GM18861 (cell line): ENCODE results near the gene ARMC12.

Experiments used
- ATAC-seq: cut with Tn5 transposase; IDR thresholded peaks from one replicate; pipeline ENCODE4 v1.9.1; 2021; ENCODE audit not compliant: unreplicated experiment

Gene ARMC12

GRCh38 chr6:35774116-35774794, 37.4 kb downstream of the ARMC12 start:
- ATAC-seq: no peak

GRCh38 chr6:35775031-35775430, 38.2 kb downstream of the ARMC12 start:
- ATAC-seq: no peak

- no peak for ATAC-seq
These were observed 39.8 kb downstream of the ARMC12 start, which contains the start of gene CLPSL2 for GRCh38 chr6:35776364-35777215. Gene CLPSL2 (plus strand): TSS chr6:35776598. CDS start chr6:35776619, 21 bp downstream.

GRCh38 chr6:35777356-35778102, 40.7 kb downstream of the ARMC12 start:
- no peak for ATAC-seq

GRCh38 chr6:35778437-35778836, 41.6 kb downstream of the ARMC12 start:
- ATAC-seq: no peak

GRCh38 chr6:35780719-35781118, 43.9 kb downstream of the ARMC12 start, which contains the start of gene CLPSL1:
Gene CLPSL1 (plus strand): TSS chr6:35781019. CDS start chr6:35781111, 92 bp downstream.
- ATAC-seq: no peak

GRCh38 chr6:35781290-35781689, 44.5 kb downstream of the ARMC12 start:
- ATAC-seq: no peak

- no peak for ATAC-seq
These were observed 45.6 kb downstream of the ARMC12 start for GRCh38 chr6:35782424-35782823.

GRCh38 chr6:35784200-35784599, 47.4 kb downstream of the ARMC12 start:
- ATAC-seq: no peak

- no peak for ATAC-seq
These were observed 49.4 kb downstream of the ARMC12 start for GRCh38 chr6:35786272-35786671.

- ATAC-seq: no peak
These were observed 50.0 kb downstream of the ARMC12 start for GRCh38 chr6:35786810-35787209.

- no peak for ATAC-seq
These were observed 50.7 kb downstream of the ARMC12 start for GRCh38 chr6:35787266-35788218.

- ATAC-seq: no peak
These were observed 51.7 kb downstream of the ARMC12 start for GRCh38 chr6:35788423-35788982.

GRCh38 chr6:35790683-35791082, 53.9 kb downstream of the ARMC12 start:
- ATAC-seq: no peak

GRCh38 chr6:35794536-35795452, 58.0 kb downstream of the ARMC12 start:
- no peak for ATAC-seq

- no peak for ATAC-seq
These were observed 58.7 kb downstream of the ARMC12 start for GRCh38 chr6:35795453-35796071.

GRCh38 chr6:35796236-35796635, 59.4 kb downstream of the ARMC12 start:
- no peak for ATAC-seq

GRCh38 chr6:35797837-35798526, 61.1 kb downstream of the ARMC12 start:
- no peak for ATAC-seq
